Left ventricle myocardium inferior (tissue), 1 donor: ENCODE results near the gene TRIO. TPM values are rescaled to one million over a fixed set of nuclear protein-coding genes. Genes with fewer than 3 reads are reported as not detected.

Experiments
- DNase-seq: peaks from one replicate; pipeline ENCODE4 v3.0.0-alpha.2; 2020
- H3K27ac ChIP-seq: fragments of 200-600 bp; replicated peaks from 2 replicates; pipeline ENCODE4 v1.8.0; 2021
- H3K27me3 ChIP-seq: fragments of 200-600 bp; 2 replicates; pipeline ENCODE4 v1.8.0; 2021; ENCODE audit warnings: low read depth
- H3K36me3 ChIP-seq: fragments of 200-600 bp; 2 replicates; pipeline ENCODE4 v1.8.0; 2021
- H3K4me1 ChIP-seq: fragments of 200-600 bp; 2 replicates; pipeline ENCODE4 v1.8.0; 2021
- H3K4me3 ChIP-seq: fragments of 200-600 bp; 2 replicates; pipeline ENCODE4 v1.8.0; 2021; ENCODE audit warnings: mild to moderate bottlenecking, moderate library complexity
- H3K9me3 ChIP-seq: fragments of 200-600 bp; replicated peaks from 2 replicates; pipeline ENCODE4 v1.8.0; 2021
- CTCF ChIP-seq: fragments of 200-600 bp; IDR thresholded peaks from 2 replicates; pipeline ENCODE4 v1.8.0; 2021; ENCODE audit warnings: antibody characterized with exemption, mild to moderate bottlenecking, borderline replicate concordance
- intact Hi-C: fragments of 100-400 bp; cut with micrococcal nuclease; formaldehyde crosslinking; loops from one replicate; pipeline ENCODE4 v1.11.0; 2022
- total RNA-seq: library from RNA; stranded (reverse); fragmentation: NEBNext Ultra II Directional; extraction: Animal tissue kit (Norgen Biotek cat#: 25700); gene quantifications from one replicate; pipeline ENCODE4 v1.2.1, GENCODE V29; 2021
- donor health status: DM: no; HTN: yes; CAD: no; lungs with severe emphysema.

TRIO gene
- total RNA-seq, 1 donor from 2014 or later, result 52.8 TPM

GRCh38 chr5:14502294-14502690, 359.1 kb downstream of the TRIO start:
- H3K9me3 ChIP-seq, result no peaks in the 10 kb centered on the region
- no peaks in the 10 kb centered on the region for H3K27me3 ChIP-seq
- H3K4me3 ChIP-seq, result no peak overlapping the region
- intact Hi-C loops, result no loop called here
- DNase-seq, result no peak
- no peak for TF ChIP-seq CTCF
- H3K36me3 ChIP-seq, result peaks cover 97% of the 10 kb centered on the region
- peak overlapping the region; percentile 74 for H3K27ac ChIP-seq
- peaks cover 12% of the 10 kb centered on the region for H3K4me1 ChIP-seq

GRCh38 chr5:14503017-14503680, 360.0 kb downstream of the TRIO start:
- H3K4me3 ChIP-seq, result no peak overlapping the region
- peak; percentile 9 for TF ChIP-seq CTCF
- peak; percentile 47 for DNase-seq
- intact Hi-C loops, result no loop called here
- no peaks in the 10 kb centered on the region for H3K27me3 ChIP-seq
- H3K27ac ChIP-seq, result peak overlapping the region; percentile 74
- H3K4me1 ChIP-seq, result peaks cover 12% of the 10 kb centered on the region
- peaks cover 97% of the 10 kb centered on the region for H3K36me3 ChIP-seq
- H3K9me3 ChIP-seq, result no peaks in the 10 kb centered on the region

GRCh38 chr5:14503681-14504331, 360.7 kb downstream of the TRIO start:
- no peak for DNase-seq
- H3K9me3 ChIP-seq, result no peaks in the 10 kb centered on the region
- intact Hi-C loops, result no loop called here
- peaks cover 97% of the 10 kb centered on the region for H3K36me3 ChIP-seq
- H3K4me1 ChIP-seq, result peaks cover 12% of the 10 kb centered on the region
- H3K4me3 ChIP-seq, result no peak overlapping the region
- peak overlapping the region; percentile 74 for H3K27ac ChIP-seq
- no peaks in the 10 kb centered on the region for H3K27me3 ChIP-seq
- TF ChIP-seq CTCF, result no peak

- Histone ChIP-seq H3K27me3 (no peaks in the 10 kb centered on the region), H3K9me3 (no peaks in the 10 kb centered on the region), H3K27ac (peak overlapping the region; percentile 74), H3K36me3 (peaks cover 93% of the 10 kb centered on the region), H3K4me1 (peaks cover 12% of the 10 kb centered on the region), H3K4me3 (no peak overlapping the region)
- no peak for TF ChIP-seq CTCF
- intact Hi-C loops, result no loop called here
- DNase-seq, result no peak
Observed at GRCh38 chr5:14504332-14504727, 361.2 kb downstream of the TRIO start.

GRCh38 chr5:14504816-14505215, 361.7 kb downstream of the TRIO start:
- intact Hi-C loops, result no loop called here

More at GRCh38 chr5:14504816-14505215, 361.7 kb downstream of the TRIO start:
- no peak overlapping the region for H3K4me3 ChIP-seq
- H3K36me3 ChIP-seq, result peaks cover 90% of the 10 kb centered on the region
- no peaks in the 10 kb centered on the region for H3K9me3 ChIP-seq
- H3K27ac ChIP-seq, result no peak overlapping the region
- DNase-seq, result no peak
- TF ChIP-seq CTCF, result no peak
- H3K27me3 ChIP-seq, result no peaks in the 10 kb centered on the region
- peaks cover 12% of the 10 kb centered on the region for H3K4me1 ChIP-seq
